WI38 (cell line): ENCODE results near the gene ALDH1A2.
"Not testable (repeated sequence)": the region's sequence is repeated elsewhere in the genome, so short reads cannot be mapped to it uniquely, and the experiment has no call there.

Experiments used
- H3K4me3 ChIP-seq: 2 replicates; pipeline ENCODE4 v1.5.1; 2011; ENCODE audit warnings: low read depth, mild to moderate bottlenecking, control low read depth, low read length
- CTCF ChIP-seq: IDR thresholded peaks from 2 replicates; pipeline ENCODE4 v1.5.1; 2012; ENCODE audit warnings: low read depth, mild to moderate bottlenecking, control low read depth, low read length

The ALDH1A2 gene

GRCh38 chr15:58049520-58050227 lies 15.8 kb downstream of the ALDH1A2 start:
- H3K4me3 ChIP-seq: no peak overlapping the region
- TF ChIP-seq CTCF: no peak

- no peak for TF ChIP-seq CTCF
- H3K4me3 ChIP-seq: no peak overlapping the region
These were observed 17.2 kb downstream of the ALDH1A2 start for GRCh38 chr15:58048261-58048660.

GRCh38 chr15:58047149-58047548 lies 18.4 kb downstream of the ALDH1A2 start:
- no peak for TF ChIP-seq CTCF
- no peak overlapping the region for H3K4me3 ChIP-seq

GRCh38 chr15:58046467-58046866 lies 19.0 kb downstream of the ALDH1A2 start:
- no peak overlapping the region for H3K4me3 ChIP-seq
- TF ChIP-seq CTCF: no peak

- not testable (repeated sequence) for H3K4me3 ChIP-seq
These were observed 20.1 kb downstream of the ALDH1A2 start for GRCh38 chr15:58045376-58045775.

- H3K4me3 ChIP-seq: no peak overlapping the region
- TF ChIP-seq CTCF: no peak
These were observed 21.0 kb downstream of the ALDH1A2 start for GRCh38 chr15:58044551-58044950.

GRCh38 chr15:58043192-58043903 lies 22.2 kb downstream of the ALDH1A2 start:
- peak; percentile 63; the same call in 1 of the 2 replicates for TF ChIP-seq CTCF
- no peak overlapping the region for H3K4me3 ChIP-seq
